Measurements from ENCODE around the gene ASB3.

GRCh38 chr2:53740170-53740569 lies 46.6 kb downstream of the ASB3 start:
- no peak for TF ChIP-seq POLR2AphosphoS5 (IDR thresholded peaks at IDR 0.05)
- no peak for TF ChIP-seq POLR2A (IDR thresholded peaks at IDR 0.05)
- no peak for TF ChIP-seq CTCF (IDR thresholded peaks at IDR 0.05)

Data from stomach (tissue), 4 donors.